A172 (cell line): ENCODE data around the gene BAG3. TPM values are rescaled to one million over a fixed set of nuclear protein-coding genes. Genes with fewer than 3 reads are reported as not detected.
A peak's percentile ranks its signal among the peaks of the same experiment; 100 is the strongest.

ENCODE experiments used
- DNase-seq: peaks from one replicate; pipeline ENCODE4 v3.0.0-alpha.2; 2015; ENCODE audit warnings: low spot score
- total RNA-seq: library from RNA; depleted of rRNA; stranded (reverse); fragments of >200 nt; shearing (Covaris generic); gene quantifications from 2 replicates; pipeline ENCODE4 v1.2.3, GENCODE V29; 2014

Gene BAG3
- total RNA-seq, 1 experiment from 2014 or later = 31.0 TPM

- peak; percentile 99 for DNase-seq
These were observed 16.6 kb downstream of the BAG3 start for GRCh38 chr10:119667562-119668328.

GRCh38 chr10:119668461-119668860 lies 17.3 kb downstream of the BAG3 start:
- no peak for DNase-seq

GRCh38 chr10:119669331-119669730 lies 18.2 kb downstream of the BAG3 start:
- no peak for DNase-seq

- no peak for DNase-seq
These were observed 18.9 kb downstream of the BAG3 start for GRCh38 chr10:119669975-119670640.

GRCh38 chr10:119670717-119671116 lies 19.5 kb downstream of the BAG3 start:
- peak; percentile 79 for DNase-seq

- DNase-seq = no peak
These were observed 20.2 kb downstream of the BAG3 start for GRCh38 chr10:119671381-119671780.

- no peak for DNase-seq
These were observed 21.1 kb downstream of the BAG3 start for GRCh38 chr10:119672291-119672690.

- DNase-seq = no peak
These were observed 22.1 kb downstream of the BAG3 start for GRCh38 chr10:119673271-119673670.

- peak; percentile 74 for DNase-seq
These were observed 24.4 kb downstream of the BAG3 start for GRCh38 chr10:119675483-119676170.

GRCh38 chr10:119677126-119677525 lies 25.9 kb downstream of the BAG3 start:
- DNase-seq = no peak

- peak; percentile 70 for DNase-seq
These were observed 26.9 kb downstream of the BAG3 start for GRCh38 chr10:119677904-119678755.

GRCh38 chr10:119679480-119679829 lies 28.3 kb downstream of the BAG3 start:
- no peak for DNase-seq

GRCh38 chr10:119680050-119680449 lies 28.9 kb downstream of the BAG3 start:
- DNase-seq = peak; percentile 97

- DNase-seq = peak; percentile 76
These were observed 29.5 kb downstream of the BAG3 start for GRCh38 chr10:119680650-119681081.

- DNase-seq = peak; percentile 95
These were observed 35.4 kb downstream of the BAG3 start for GRCh38 chr10:119686465-119687191.

GRCh38 chr10:119687192-119688032 lies 36.2 kb downstream of the BAG3 start:
- DNase-seq = no peak

GRCh38 chr10:119688033-119688508 lies 36.9 kb downstream of the BAG3 start:
- DNase-seq = no peak

GRCh38 chr10:119689016-119689580 lies 37.9 kb downstream of the BAG3 start:
- DNase-seq = no peak

- no peak for DNase-seq
These were observed 40.5 kb downstream of the BAG3 start for GRCh38 chr10:119691726-119692125.
